OCI-LY1 (cell line): Measurements from ENCODE around the gene PIP5K1C.

Source experiments
- EZH2 ChIP-seq: fragments of 200-600 bp; sonication (generic), shearing (Covaris generic); IDR thresholded peaks from 2 replicates; pipeline ENCODE4 v1.8.0; 2017; ENCODE audit warnings: borderline replicate concordance, mixed run types, mild to moderate bottlenecking, antibody characterized with exemption, low read length, moderate library complexity, mixed read lengths
- TF ChIP-seq, protein P1 (sequence below): fragments of 200-600 bp; sonication (generic), shearing (Covaris generic); IDR thresholded peaks from 2 replicates; pipeline ENCODE4 v1.5.1; 2017; ENCODE audit warnings: mild to moderate bottlenecking, antibody characterized with exemption, low read length, moderate library complexity, mixed read lengths

DNA sequence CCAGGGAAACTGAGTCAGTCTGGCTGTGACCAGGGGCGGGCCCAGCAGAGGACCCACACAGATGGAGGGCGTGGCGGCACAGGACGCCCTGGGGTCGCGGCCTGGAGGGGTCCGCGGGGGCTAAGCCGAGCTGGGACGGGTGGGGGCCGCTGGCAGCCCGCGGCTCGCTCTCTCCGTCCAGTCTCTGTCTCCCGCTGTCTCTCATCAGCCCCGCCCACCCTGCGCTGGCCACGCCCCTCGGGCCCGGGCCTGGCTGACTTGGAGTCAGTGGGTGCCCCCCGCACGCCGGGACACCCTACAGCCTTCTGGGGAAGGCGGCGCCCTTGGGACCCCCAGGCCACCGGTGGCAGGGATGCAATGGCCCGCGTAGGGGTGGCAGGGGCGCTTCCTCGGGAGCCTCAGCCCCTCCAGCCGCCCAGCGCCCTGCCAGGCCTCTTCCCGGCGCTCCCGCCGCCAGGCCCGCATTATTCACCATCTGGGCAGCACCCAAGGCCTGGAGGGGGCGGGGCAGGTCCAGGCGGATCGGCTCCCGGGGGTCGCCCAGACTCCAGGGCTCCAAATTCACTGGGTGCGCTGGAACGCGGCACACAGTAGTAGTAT lies 93.5 kb downstream of the PIP5K1C start, which contains the start of gene TBXA2R:
- TF ChIP-seq EZH2 = no peak
- TF ChIP-seq, protein P1, sequence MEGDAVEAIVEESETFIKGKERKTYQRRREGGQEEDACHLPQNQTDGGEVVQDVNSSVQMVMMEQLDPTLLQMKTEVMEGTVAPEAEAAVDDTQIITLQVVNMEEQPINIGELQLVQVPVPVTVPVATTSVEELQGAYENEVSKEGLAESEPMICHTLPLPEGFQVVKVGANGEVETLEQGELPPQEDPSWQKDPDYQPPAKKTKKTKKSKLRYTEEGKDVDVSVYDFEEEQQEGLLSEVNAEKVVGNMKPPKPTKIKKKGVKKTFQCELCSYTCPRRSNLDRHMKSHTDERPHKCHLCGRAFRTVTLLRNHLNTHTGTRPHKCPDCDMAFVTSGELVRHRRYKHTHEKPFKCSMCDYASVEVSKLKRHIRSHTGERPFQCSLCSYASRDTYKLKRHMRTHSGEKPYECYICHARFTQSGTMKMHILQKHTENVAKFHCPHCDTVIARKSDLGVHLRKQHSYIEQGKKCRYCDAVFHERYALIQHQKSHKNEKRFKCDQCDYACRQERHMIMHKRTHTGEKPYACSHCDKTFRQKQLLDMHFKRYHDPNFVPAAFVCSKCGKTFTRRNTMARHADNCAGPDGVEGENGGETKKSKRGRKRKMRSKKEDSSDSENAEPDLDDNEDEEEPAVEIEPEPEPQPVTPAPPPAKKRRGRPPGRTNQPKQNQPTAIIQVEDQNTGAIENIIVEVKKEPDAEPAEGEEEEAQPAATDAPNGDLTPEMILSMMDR = no peak
